ENCODE data around the gene ACTL10.

ACTL10 gene

DNA sequence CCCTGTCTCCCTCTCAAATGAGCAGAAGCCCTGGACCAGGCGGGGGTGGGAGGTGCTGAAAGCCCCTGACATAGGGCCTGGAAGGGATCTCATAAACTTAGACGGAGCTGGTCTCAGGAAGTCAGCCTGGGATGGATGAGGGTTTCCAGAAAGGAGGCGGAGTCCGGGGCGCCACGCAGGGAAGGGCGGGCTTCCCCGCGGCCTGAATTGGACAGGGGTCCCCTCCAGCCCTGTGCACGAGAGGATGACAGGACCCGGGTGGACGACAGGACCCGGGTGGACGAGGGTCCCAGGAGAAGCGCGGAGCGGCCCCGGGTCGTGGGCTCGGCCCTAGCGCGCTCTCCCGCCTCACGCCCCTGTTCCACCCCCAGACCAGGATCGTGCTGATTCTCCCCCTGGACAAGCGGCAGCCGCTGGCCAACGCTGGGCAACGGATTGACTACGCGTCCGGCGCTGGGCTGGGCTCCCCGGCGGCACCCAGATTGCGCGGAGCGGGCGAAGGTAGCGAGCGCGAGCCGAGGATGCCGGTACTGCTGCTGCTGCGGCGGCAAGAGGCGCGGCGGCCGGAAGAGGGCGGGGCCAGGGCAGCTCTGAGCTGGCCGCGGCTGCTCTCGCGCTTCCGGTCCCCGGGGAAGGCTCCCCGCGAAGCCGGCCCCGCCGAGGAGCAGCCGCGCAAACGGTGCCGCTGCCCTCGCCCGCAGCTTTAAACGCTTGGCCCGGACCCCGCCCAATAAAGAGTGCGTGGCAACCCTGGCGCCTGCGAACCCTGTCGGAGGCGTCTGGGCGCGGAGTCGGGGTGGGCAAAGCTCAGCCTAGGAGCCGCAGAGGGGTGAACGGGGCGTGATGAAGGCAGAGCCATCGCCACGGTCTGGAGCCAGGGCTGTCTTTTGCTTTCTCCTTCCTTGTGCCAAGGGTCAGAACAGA is 3.3 kb upstream of the ACTL10 start:
- in situ Hi-C loops (cut with HindIII; ENCODE audit: low sequenced_read_pairs): no loop called here

DNA sequence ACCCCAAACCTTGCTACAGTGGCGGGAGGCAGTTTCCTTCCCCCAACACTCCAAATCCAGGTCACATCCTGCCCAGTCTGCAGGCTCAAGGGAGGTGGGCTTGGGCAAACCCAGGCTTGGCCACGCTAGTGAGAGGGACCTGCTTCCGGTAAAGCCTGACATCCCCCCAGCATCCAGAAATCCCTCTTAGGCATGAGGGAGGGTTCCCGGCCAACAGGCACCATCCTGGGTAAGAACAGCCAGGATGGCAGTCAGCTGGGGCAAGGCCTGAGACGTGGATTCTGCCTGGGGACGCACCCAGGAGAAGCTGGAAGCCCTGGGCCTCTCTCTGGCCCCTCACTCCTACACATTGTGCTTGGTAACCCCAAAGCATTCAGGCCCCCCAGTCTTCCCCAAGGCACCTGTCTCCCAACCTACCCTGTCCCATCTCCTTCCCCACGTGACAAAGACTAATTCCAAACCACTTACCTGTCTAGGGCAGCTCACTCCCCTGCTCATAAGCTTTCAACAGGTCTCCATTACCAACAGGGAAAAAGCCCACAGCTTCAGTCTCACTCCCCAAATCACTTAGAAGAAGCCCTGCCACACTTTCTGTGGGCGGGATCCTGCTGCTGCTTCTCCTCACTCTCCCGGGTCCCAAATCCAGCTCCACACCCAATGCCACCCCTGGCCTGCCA is 2.5 kb upstream of the ACTL10 start:
- in situ Hi-C loops (cut with HindIII; ENCODE audit: low sequenced_read_pairs): no loop called here

DNA sequence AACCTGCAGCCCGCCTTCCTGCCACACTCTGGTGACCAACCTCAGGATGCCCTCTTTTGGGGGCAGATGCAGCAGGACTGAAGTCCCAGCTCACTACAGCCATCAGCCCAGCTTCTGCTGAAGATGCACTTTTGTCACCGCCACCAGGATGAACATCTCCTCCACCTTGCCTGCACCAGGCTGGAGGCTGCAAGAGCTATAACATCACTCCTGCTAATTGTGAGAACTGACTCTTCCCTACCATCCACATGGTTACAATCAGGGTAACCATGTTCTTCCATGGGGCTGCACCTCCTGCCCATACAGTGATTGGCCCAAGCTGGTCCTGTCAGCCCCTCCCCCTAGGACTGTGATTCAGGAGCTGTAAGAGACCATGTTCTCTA is 2.0 kb upstream of the ACTL10 start:
- in situ Hi-C loops (cut with HindIII; ENCODE audit: low sequenced_read_pairs): no loop called here

DNA sequence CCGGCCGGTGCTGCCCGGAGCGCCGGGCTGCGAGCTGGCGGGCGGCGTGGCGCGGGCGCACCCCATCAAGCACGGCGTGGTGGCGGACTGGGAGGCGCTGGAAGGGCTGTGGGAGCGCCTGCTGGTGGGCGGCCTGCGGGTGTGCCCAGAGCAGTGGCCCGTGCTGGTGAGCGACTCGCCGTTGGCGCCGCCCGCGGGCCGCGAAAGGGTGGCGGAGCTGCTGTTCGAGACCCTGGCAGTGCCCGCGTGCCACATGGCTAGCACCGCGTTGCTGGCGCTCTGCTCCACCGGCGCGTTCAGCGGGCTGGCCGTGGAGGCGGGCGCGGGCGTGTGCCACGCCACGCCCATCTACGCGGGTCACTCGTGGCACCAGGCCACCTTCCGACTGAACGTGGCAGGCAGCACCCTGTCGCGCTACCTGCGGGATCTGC is 517 bp downstream of the ACTL10 start:
- in situ Hi-C loops (cut with HindIII; ENCODE audit: low sequenced_read_pairs): no loop called here

DNA sequence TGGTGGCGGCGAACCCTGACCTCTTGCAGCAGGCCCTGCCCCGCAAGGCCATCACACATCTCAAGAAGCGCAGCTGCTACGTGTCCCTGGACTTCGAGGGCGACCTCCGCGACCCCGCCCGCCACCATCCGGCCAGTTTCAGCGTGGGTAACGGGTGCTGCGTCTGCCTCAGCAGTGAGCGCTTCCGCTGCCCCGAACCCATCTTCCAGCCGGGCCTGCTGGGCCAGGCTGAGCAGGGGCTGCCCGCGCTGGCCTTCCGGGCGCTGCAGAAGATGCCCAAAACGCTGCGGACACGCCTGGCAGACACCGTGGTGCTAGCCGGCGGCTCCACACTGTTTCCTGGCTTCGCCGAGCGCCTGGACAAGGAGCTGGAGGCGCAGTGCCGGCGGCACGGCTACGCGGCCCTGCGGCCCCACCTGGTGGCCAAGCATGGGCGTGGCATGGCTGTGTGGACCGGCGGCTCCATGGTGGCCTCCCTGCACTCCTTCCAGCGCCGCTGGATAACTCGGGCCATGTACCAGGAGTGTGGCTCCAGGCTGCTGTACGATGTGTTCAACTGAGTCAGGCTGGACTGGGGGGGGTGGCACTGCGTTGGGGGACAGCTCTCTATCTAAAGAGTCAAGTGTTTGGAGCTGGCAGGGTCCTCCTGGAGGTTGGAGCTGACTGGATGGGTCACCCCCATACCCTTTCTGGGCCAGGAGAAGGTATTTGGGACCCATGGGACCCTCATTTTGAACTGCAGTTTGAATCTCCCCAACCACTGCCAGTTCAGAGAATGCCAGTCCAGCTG is 1.1 kb downstream of the ACTL10 start:
- in situ Hi-C loops (cut with HindIII; ENCODE audit: low sequenced_read_pairs): no loop called here

DNA sequence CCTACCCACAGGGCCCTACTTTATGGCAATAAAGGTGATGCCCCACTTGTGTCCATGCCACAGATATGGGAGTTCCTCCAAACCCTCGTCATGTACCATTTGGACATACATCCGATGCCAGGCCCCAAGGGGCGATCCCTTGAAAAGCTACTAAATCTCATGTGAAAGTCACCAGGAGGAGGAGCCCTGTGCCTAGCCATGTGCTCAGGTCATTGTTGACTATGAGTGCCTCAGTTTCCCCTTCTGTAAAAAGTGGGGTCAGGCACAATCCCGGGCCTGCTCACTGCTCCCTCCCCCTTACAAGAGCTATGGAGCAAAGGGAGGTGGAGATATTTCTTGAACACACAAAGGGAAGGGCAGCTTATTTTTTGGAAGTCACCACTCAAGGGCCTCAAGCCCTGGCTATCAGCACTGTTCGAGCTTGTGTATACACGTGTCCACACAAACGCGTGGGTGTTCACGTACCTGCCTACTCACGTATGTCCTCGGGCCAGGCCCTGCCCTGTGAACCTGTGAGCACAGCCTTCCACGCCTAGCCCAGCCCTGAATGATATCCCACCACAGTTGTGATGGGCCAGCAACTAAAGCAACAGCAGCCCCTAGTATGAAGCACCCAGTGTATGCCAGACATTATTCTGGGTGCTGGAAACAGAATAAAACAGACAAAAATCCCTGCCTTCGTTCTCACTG is 1.9 kb downstream of the ACTL10 start:
- in situ Hi-C loops (cut with HindIII; ENCODE audit: low sequenced_read_pairs): no loop called here

DNA sequence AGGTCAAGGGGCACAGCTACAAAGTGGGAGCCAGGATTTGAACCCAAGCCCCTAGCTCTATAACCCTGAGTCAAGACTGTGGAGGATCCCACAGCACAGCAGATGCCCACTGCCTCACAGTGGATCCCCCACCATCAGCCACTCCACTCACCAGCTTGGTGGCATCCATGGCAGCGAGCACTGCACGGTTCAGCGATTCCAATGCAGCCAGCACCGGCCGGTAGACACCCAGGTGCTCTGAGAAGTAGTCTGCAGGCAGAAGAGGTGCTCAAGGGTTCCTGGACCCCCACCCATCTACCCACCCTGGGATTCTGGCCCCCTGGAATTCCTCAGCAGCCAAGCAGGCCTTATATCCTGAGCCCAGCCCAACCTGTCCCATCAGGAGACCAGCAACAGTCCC is 2.5 kb downstream of the ACTL10 start:
- in situ Hi-C loops (cut with HindIII; ENCODE audit: low sequenced_read_pairs): no loop called here

DNA sequence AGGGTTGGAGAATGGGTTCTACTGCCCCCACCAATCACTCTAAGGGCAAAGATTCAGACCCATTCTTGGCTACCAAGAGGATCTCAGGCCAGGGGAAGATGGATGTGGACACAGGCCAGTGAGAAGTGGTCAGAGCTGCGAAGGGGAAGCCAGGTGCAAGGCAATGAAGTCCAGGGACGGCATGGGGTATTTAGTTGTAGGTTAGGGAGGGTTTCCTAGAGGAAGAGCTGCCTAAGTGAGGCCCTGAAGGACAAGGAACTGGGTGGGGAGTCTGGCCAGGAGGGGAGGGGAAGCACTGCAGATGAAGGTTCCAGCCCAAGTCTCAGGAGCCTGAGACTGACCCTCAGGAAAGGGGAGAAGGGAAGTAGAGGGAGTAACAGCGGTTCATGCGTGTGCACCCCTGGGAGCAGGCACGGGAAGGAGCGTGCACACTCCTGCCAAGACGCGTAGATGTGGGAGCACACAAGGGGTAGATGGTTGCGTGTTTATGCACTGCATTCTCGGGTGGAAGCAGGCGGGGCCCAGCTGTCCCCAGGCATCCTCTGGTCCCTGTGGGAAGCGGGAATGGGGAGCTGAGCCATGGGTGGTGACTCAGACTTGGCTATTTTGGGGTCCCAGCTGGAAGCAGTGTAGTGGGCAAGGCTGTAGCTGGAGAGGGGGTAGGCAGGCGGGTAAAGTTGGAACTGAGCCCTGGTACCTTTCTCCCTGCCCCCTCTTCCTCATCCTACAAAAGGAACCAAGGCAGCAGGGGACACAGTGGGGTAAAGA is 3.3 kb downstream of the ACTL10 start:
- in situ Hi-C loops (cut with HindIII; ENCODE audit: low sequenced_read_pairs): no loop called here

DNA sequence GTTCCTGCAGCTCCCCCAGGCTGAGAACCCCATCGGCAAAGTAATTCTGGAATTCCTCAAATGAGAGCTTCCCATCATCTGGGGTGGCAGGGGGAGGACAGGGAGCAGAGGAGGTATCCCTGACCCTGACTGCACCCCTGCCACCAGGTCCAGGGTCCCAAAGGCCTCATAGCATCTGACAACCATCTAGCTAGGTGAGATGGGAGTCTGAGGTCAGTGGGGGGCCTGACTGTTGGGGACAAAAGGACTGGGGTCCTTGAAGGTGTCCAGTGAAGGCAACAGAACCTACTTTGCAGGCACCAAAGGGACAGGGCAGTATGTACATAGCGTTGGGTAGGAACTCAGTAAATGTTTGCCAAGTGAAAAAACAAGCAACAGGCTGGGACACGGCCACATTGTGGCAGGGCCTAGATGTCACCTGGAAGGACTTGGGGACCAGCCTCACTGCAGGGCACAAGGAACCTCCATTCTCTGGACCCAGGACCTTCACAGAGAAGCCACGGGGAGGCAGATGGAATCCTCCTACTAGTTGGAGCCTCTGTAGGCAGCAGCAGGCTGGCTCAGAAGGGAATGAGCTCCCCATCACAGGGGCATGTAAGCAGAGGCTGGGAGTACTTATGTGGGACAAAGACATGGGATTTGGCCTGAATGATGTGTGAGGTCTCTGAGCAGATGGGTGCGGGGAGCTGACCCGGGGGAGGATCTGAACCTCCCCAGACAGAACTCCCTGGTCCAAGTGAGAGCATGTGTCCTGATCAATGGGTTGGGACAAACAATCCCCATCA is 4.2 kb downstream of the ACTL10 start:
- in situ Hi-C loops (cut with HindIII; ENCODE audit: low sequenced_read_pairs): no loop called here

DNA sequence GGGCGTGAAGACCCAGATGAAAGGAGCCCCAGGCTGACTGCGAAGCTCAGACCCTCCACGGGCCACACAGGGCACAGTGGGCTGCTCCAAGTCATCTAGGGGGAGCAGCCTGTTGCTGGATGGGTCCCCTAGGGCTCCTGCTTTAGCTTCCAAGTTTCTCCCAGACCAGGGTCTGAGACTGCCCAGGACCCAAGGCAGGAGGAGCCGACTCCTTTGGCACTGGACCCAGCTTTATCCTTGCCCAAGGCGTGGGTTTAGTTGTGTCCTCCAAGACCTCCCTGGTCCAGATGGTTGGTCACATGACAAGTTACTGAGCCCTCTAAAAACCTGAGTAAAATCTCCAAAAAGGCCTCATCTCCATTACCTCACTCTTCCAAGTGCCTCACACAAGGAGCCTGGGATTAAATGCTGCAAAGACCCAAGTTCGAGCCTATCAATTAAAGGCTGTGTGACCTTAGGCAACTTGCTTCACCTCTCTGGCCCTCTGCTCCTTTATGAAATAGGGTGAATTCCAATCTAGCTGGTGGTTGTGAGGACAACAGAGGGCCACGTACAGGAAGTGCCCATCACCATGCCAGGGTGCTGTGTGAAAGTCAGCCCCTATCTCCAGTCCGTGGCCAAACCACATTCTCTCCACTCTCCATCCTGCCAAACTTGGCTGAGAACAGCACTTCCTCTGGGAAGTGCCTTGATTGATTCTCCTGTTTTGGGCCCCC is 5.0 kb downstream of the ACTL10 start:
- in situ Hi-C loops (cut with HindIII; ENCODE audit: low sequenced_read_pairs): no loop called here

DNA sequence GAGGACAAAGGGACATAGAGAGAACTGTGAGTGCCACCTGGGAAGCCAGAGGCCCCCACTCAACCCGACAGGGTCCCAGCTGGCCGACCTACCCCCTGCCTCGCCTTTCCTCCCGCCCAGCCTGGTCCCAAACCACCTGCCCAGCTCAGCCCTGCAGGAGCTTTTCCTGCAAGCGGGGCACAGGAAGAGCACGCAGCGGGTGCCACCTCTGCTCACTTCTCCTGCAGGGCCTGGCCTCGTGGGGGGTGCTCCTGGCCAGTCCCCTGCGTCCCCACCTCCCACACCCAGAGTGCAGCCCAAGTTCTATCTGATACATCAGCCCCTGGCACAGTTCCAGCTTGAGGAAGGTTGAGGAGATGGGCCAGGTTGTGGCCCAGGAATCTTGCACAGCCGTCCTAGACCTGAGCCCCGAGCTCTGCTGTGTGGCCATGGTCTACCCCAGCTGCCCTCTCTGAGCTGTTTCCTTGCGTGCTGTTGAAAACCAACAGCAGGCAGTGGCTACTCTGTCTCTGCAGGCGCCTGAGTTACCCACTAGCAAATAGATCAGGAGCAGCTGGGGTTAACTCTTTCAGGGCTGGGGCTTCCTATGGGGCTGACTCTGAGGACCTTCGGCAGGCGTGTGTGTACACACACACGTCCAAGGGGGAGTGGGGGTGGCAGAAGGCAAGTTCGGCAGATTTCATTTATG is 5.8 kb downstream of the ACTL10 start:
- in situ Hi-C loops (cut with HindIII; ENCODE audit: low sequenced_read_pairs): no loop called here

DNA sequence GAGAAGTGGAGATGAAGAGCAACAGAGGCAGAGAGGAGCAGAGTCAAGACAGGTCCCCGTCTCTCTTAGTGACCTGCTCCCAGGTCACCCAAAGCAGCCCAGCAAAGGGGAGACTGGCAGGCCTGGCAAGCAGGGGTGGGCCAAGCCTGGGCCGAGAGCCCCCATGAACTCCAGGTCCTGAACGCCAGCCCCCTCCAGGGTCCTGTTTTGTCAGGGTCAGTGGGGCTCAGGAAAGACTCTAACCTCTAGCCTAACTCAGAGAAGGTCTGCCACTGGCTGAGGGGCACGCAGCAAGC is 6.3 kb downstream of the ACTL10 start:
- in situ Hi-C loops (cut with HindIII; ENCODE audit: low sequenced_read_pairs): no loop called here

DNA sequence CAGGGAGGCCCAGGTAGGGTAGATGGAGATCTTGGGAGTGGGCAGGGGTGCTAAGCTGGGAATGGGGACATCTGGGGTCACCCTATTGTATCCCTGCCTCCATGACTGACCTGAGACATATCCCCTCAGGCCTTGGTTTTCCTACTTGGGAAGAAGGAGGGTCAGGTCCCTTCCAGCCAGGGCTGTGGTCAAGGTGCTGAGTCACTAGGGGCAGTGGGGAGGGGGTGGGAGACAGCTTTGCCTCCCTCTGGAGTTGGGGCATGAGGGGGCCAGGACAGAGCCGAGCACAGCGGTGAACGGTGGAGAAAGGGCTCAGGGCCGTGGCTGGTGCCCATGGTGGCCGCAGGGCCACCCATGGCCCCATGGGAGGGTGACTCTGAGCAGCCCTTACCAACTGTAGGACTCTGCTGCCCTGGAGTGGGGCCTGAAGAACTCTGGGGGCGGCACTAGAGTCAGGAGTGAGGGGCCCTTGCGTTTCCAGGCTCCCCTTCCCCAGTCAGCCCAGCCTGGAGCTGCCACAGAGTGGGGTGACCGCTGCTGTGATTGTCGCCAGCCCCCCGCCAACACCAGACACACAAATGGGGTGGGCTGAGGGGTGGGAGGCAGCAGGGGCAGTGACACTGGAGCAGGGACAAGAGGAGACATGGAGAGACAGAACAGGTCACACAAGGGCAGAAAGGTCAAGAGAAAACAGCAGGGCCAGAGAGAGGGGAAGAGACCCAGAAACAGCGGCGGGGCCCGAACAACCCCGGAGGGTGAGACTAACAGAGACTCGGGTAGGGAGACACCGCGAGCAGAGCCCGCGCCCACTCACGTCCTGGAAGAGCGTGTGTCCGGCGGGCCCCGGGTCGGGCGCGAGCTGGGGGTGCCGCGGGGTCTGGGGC is 6.9 kb downstream of the ACTL10 start:
- in situ Hi-C loops (cut with HindIII; ENCODE audit: low sequenced_read_pairs): no loop called here

DNA sequence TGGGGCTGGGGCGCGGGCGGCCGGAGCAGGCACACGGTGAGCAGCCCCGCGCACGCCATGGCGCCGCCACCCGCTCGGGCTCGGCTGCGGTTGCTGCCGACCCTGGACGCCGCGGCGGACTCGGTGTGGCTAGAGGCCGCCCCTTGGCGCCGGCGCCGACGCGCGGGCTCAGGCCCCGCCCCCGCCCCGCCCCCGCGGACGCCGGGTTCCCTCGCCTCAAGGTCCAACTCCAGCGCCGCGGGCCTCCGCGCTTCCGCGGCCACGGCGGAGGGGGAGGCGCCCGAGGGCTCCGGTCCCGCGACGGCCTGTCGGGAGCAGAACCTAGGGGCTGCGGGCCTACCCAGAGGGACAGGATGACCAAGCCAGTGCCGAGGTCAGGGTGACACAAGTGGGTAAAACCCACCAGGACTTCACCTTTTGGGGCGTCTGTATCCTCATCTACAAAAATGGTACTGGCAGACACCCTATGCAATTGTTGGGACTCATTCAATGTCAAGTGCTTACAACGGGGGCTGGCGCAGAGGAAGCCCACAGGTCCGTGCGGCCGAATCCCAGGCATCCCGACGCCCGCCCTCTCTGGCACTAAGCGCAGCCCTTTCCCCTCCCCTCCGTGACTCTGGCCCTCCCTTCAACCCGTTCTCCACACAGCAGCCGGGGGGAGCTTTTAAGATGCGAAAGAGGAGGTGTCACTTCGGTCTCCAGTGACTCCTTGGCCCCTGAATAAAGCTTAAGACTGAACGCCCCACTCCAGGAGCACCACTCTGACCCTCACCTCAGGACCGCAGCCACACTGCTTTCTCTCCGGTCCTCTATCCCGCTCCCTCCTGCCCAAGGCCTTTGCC is 7.8 kb downstream of the ACTL10 start, which contains the start of gene NECAB3:
Gene NECAB3, minus strand, starts transcription at position 135 of the 842 bp plus-strand sequence. Its CDS starts 76 bp downstream, at position 59.
- in situ Hi-C loops (cut with HindIII; ENCODE audit: low sequenced_read_pairs): no loop called here

DNA sequence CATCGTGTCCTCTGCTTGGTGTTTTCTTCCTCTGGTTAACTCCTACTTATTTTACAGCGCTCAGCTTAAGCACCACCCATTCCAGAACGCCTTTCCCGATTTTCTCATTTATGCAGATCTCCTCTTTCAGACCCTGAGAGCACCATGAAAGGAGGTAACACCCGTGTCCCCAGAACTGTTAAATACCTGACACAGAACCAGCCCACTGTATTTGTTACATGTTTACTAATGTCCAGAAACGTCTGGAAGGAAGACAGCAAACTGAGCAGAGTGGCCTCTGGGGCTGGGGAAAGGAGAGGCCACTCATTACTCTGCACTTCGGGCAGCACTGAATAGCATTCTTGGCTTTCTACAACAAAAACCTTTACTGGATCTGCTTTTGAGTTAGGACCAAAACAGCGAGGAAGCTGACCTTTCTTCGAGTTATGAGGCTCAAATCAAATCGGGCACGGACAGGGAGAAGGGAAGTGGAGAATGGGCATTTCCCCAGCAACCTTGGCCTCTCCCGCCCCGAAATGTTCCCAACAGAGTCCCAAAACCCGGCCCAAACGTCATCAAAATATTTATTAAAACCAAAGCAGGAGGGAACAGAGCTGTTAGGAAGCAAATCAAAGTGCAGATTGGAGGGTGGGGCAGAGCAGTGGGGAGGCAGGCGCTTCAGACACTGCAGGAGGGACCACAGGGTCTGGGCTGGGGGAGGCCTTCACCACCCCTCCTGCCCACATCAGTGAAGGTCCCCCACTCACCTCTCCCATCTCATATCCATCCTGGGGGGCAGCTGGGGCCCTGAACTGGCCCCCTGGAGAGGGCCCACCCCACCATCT is 8.6 kb downstream of the ACTL10 start:
- in situ Hi-C loops (cut with HindIII; ENCODE audit: low sequenced_read_pairs): no loop called here

DNA sequence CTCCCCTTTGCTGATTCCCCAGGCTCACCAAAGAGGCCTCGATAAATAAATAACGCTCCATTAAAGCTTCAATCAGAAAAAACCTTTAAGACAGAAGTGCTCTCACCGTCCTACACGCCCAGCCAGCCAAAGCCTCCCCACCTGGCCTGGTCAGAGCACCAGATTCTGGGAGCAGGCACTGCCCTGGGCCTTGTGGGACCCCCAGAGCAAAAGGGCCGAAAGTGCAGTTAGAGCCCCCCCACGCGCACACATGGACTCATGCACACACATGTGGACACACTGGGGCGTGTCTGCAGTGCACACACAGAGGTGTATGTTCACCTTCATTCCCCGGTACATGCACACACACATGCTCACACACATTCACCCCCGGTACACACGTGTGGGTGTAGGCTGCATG is 9.4 kb downstream of the ACTL10 start:
- in situ Hi-C loops (cut with HindIII; ENCODE audit: low sequenced_read_pairs): no loop called here

Measured in DLD1 (cell line).